DOHH2 (cell line): ENCODE data around the gene MSH5.

Source experiments
- EZH2phosphoT487 ChIP-seq: fragments of 200-600 bp; sonication (generic); IDR thresholded peaks from 2 replicates; pipeline ENCODE4 v1.6.1; 2017; ENCODE audit warnings: borderline replicate concordance, mild to moderate bottlenecking, antibody characterized with exemption, low read length, moderate library complexity, mixed read lengths
- TF ChIP-seq, protein P1 (sequence below): fragments of 200-600 bp; sonication (generic); IDR thresholded peaks from one replicate; pipeline ENCODE4 v1.5.1; 2014; ENCODE audit warnings: antibody characterized with exemption, mild to moderate bottlenecking, low read depth, low read length; ENCODE audit not compliant: poor library complexity, severe bottlenecking

DNA sequence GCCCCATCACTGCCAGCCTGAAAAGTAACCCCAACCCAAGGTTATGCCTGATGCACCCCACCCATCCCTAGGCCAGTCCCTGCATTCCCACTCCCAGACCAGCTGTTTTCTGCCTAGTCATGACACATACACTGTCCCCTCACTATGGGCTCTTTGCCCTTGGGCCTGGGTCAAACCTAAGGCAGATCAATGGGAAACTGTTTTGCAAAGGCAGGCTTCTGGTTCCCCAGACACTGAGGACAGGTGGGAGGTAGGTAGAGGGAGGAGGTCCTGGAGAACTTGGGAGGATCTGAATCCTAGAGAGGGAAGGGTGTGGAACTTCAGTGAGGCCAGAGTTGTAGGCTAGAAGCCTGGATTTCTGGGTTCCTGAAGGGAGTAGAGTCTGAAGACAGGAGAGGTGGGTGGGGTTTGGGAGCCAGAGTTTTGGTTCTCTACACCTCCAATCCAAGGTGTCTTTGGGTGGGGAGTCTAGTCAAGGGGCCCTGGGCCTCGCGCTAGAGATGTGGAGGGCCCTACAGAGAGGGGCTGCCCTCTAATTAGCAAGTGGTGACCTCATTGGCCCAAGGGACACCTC is 5.5 kb upstream of the MSH5 start:
- TF ChIP-seq, protein P1, sequence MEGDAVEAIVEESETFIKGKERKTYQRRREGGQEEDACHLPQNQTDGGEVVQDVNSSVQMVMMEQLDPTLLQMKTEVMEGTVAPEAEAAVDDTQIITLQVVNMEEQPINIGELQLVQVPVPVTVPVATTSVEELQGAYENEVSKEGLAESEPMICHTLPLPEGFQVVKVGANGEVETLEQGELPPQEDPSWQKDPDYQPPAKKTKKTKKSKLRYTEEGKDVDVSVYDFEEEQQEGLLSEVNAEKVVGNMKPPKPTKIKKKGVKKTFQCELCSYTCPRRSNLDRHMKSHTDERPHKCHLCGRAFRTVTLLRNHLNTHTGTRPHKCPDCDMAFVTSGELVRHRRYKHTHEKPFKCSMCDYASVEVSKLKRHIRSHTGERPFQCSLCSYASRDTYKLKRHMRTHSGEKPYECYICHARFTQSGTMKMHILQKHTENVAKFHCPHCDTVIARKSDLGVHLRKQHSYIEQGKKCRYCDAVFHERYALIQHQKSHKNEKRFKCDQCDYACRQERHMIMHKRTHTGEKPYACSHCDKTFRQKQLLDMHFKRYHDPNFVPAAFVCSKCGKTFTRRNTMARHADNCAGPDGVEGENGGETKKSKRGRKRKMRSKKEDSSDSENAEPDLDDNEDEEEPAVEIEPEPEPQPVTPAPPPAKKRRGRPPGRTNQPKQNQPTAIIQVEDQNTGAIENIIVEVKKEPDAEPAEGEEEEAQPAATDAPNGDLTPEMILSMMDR = no peak
- no peak for TF ChIP-seq EZH2phosphoT487
